Brain microvascular endothelial cell (primary cell): ENCODE measurements around the gene FAM20B.
"Not testable (repeated sequence)": the region's sequence is repeated elsewhere in the genome, so short reads cannot be mapped to it uniquely, and the experiment has no call there.

Experiments used
- DNase-seq: peaks from one replicate; pipeline ENCODE4 v3.0.0-alpha.2; 2020
- H3K27ac ChIP-seq: fragments of 250-450 bp; sonication (Bioruptor Pico); 2 replicates; pipeline ENCODE4 v1.5.1; 2020; ENCODE audit warnings: mild to moderate bottlenecking, moderate library complexity
- H3K27me3 ChIP-seq: fragments of 250-450 bp; sonication (Bioruptor Pico); replicated peaks from 2 replicates; pipeline ENCODE4 v1.5.1; 2020; ENCODE audit warnings: mild to moderate bottlenecking
- H3K36me3 ChIP-seq: fragments of 250-450 bp; sonication (Bioruptor Pico); replicated peaks from 2 replicates; pipeline ENCODE4 v1.5.1; 2020; ENCODE audit warnings: mild to moderate bottlenecking
- H3K4me3 ChIP-seq: 2 replicates; pipeline ENCODE4 v1.5.1; 2011; ENCODE audit warnings: low read depth, mild to moderate bottlenecking, control low read depth, low read length, moderate library complexity
- CTCF ChIP-seq: IDR thresholded peaks from 2 replicates; pipeline ENCODE4 v1.5.1; 2011; ENCODE audit warnings: low read depth, mild to moderate bottlenecking, moderate library complexity, low read length, control low read depth, inconsistent platforms; ENCODE audit errors: missing control alignments
- in situ Hi-C: cut with HindIII; loops from 2 replicates; pipeline ENCODE4 v1.10.0; 2017; ENCODE audit warnings: low sequenced_read_pairs, low pct_ligation_motif_present

The FAM20B gene

GRCh38 chr1:179036844-179037465 is 11.3 kb downstream of the FAM20B start:
- no peaks in the 10 kb centered on the region for H3K27me3 ChIP-seq
- no peak for TF ChIP-seq CTCF
- no peak for DNase-seq
- in situ Hi-C loops: no loop called here
- H3K27ac ChIP-seq: no peak overlapping the region
- H3K36me3 ChIP-seq: no peaks in the 10 kb centered on the region
- no peak overlapping the region for H3K4me3 ChIP-seq

GRCh38 chr1:179038528-179039281 is 13.0 kb downstream of the FAM20B start:
- no peak for DNase-seq
- TF ChIP-seq CTCF: no peak
- no peaks in the 10 kb centered on the region for H3K36me3 ChIP-seq
- in situ Hi-C loops: no loop called here
- peak overlapping the region; percentile 28 for H3K27ac ChIP-seq
- H3K4me3 ChIP-seq: no peak overlapping the region
- H3K27me3 ChIP-seq: no peaks in the 10 kb centered on the region

- H3K4me3 ChIP-seq, in situ Hi-C loops: not testable (repeated sequence)
These were observed 13.9 kb downstream of the FAM20B start for GRCh38 chr1:179039502-179040174.

GRCh38 chr1:179040175-179040551 is 14.5 kb downstream of the FAM20B start:
- in situ Hi-C loops, H3K27ac ChIP-seq, DNase-seq, H3K36me3 ChIP-seq, H3K4me3 ChIP-seq, H3K27me3 ChIP-seq: not testable (repeated sequence)

More at GRCh38 chr1:179039502-179040174, 13.9 kb downstream of the FAM20B start:
- H3K36me3 ChIP-seq, DNase-seq, H3K27ac ChIP-seq, H3K27me3 ChIP-seq: not testable (repeated sequence)

GRCh38 chr1:179042087-179042486 is 16.4 kb downstream of the FAM20B start:
- H3K4me3 ChIP-seq: no peak overlapping the region
- TF ChIP-seq CTCF: no peak
- no peaks in the 10 kb centered on the region for H3K36me3 ChIP-seq
- no peak for DNase-seq
- in situ Hi-C loops: no loop called here
- no peak overlapping the region for H3K27ac ChIP-seq
- H3K27me3 ChIP-seq: no peaks in the 10 kb centered on the region

GRCh38 chr1:179042700-179043099 is 17.0 kb downstream of the FAM20B start:
- Histone ChIP-seq H3K4me3 (no peak overlapping the region), H3K36me3 (no peaks in the 10 kb centered on the region), H3K27me3 (no peaks in the 10 kb centered on the region), H3K27ac (no peak overlapping the region)
- in situ Hi-C loops: no loop called here
- DNase-seq: no peak
- TF ChIP-seq CTCF: no peak
